ENCODE results near the gene RCOR1. TPM values are rescaled to one million over a fixed set of nuclear protein-coding genes. Genes with fewer than 3 reads are reported as not detected.

RCOR1 gene
- total and polyA plus RNA-seq, 10 donors: 3.7 to 30.6 (median 21.1) TPM

DNA sequence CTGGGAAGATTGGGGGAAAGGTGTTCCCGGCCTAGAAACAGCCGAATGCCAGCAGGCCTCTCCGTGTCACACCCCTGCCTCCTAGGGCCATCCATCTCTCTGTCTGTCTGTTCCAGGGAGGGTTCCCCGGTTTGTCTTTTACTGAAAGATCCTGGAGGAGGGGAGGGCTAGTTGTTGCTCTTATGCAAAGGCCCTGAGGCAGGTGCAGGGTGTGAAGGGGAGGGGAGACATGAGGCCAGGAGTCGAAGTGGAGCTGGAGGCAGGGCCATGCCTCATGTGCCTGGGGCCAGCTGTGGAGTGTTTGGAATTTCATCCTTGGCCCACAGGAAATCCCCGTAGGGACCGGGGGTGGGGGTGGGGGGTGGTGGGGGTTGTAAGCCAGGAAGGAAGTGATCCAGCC is 8.7 kb upstream of the RCOR1 start:
- no peak overlapping the region for H3K4me3 ChIP-seq
- DNase-seq: no peak
- TF ChIP-seq POLR2A (IDR thresholded peaks at IDR 0.05) (no peak), POLR2AphosphoS5 (IDR thresholded peaks at IDR 0.05) (no peak)
- TF ChIP-seq, protein P1, sequence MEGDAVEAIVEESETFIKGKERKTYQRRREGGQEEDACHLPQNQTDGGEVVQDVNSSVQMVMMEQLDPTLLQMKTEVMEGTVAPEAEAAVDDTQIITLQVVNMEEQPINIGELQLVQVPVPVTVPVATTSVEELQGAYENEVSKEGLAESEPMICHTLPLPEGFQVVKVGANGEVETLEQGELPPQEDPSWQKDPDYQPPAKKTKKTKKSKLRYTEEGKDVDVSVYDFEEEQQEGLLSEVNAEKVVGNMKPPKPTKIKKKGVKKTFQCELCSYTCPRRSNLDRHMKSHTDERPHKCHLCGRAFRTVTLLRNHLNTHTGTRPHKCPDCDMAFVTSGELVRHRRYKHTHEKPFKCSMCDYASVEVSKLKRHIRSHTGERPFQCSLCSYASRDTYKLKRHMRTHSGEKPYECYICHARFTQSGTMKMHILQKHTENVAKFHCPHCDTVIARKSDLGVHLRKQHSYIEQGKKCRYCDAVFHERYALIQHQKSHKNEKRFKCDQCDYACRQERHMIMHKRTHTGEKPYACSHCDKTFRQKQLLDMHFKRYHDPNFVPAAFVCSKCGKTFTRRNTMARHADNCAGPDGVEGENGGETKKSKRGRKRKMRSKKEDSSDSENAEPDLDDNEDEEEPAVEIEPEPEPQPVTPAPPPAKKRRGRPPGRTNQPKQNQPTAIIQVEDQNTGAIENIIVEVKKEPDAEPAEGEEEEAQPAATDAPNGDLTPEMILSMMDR (IDR thresholded peaks at IDR 0.05 in 8 of 11, conservative IDR thresholded peaks at IDR 0.05 in 3 of 11): no peak
- H3K27me3 ChIP-seq (replicated peaks in 1 of 7): no peaks in the 10 kb centered on the region
- intact Hi-C loops (cut with DNase I; ENCODE audit: low total_unique reads): no loop called here
- 54 to 69% (median 58%) methylated on average over 6 to 7 of the region's 7 CpGs for WGBS, 5 donors
- H3K36me3 ChIP-seq: no peaks in the 10 kb centered on the region
- H3K9me3 ChIP-seq: no peaks in the 10 kb centered on the region
- H3K4me1 ChIP-seq: peaks cover 0 to 10% (median 0%) of the 10 kb centered on the region in 6 donors
- H3K27ac ChIP-seq: no peak overlapping the region

DNA sequence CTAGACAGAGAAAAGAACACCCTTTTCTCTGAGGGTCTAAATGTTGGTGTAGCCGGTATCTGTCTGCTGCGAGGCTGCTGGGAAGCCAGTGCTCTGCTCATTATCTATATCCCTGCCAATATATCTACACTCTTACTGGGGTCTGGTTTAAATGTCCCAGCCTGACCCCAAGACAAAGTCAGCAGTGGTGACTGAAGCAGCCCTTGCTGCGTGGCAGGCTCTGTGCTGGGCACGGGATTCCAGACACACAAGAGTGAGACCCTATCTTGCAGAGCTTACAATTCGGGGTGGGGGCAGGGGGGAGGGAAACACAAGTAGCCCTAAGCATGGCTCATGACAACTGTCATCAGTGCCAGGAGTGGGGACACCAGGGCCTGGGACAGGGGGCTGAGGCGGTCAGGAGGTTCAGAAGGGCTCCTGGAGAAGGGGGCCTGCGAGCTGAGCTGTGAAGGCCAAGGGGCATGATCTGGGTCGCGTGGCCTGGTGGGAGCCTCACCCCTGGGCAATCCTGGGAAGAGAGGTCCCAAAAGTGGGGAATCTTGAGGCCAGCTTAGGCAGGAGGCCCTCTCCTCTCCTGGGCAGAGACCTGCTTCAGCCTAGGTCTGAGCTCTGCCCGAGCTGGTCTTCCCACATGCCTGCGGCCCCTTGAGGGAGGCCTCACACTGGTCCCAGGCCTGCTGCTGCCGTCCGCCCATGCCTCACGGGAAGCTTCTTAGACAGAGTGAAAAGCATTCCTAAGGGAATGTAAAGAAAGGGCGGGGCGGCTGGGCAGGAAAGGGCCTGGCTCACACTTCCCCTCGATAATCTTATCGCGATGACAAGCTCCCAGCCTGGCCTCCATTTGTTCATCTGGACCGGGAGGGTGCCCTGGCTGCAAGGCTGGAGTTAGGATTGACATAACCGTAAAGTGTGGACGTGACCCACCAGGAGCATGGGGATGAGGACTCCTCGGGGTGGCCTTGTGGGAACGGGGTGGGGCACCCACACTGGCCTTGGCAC is 7.3 kb upstream of the RCOR1 start:
- 71 to 85% (median 78%) methylated on average over 23 to 24 of the region's 24 CpGs for WGBS, 5 donors
- intact Hi-C loops (cut with DNase I; ENCODE audit: low total_unique reads): no loop called here

DNA sequence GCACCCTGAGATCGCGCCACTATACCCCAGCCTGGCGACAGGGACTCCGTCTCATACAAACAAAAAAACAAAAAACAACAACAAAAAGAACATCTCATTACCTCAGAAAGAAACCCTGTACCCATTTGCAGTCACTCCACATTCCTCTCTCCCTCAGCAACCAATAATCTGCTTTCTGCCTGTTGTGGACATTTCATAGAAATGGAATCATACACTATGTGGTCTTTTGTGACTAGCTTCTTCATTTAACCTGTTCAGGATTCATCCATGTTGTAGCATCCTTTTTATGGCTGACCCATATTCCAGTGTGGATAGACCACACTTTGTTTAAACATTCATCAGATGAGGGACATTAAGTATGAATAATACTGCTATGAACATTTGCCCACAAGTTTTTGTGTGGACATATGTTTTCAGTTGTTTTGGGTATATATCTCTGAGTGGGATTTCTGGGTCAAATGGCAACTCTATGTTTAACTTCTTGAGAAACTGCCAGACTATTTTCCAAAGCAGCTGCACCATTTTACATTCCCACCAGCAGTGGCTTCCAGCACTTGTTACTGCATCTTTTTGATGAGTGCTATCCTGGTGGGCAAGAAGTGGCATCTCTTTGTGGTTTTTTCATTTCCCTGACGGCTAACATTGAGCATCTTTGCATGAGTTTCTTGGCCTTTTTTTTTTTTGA is 5.9 kb upstream of the RCOR1 start:
- DNase-seq: no peak
- intact Hi-C loops (cut with DNase I; ENCODE audit: low total_unique reads): no loop called here
- TF ChIP-seq, protein P1 (IDR thresholded peaks at IDR 0.05 in 8 of 11, conservative IDR thresholded peaks at IDR 0.05 in 3 of 11): no peak
- TF ChIP-seq POLR2A (IDR thresholded peaks at IDR 0.05): no peak
- no peak for TF ChIP-seq POLR2AphosphoS5 (IDR thresholded peaks at IDR 0.05)
- Histone ChIP-seq H3K36me3 (no peaks in the 10 kb centered on the region), H3K27ac (no peak overlapping the region), H3K27me3 (replicated peaks in 1 of 7) (no peaks in the 10 kb centered on the region), H3K4me1 (peaks cover 0 to 15% (median 10%) of the 10 kb centered on the region in 6 donors), H3K4me3 (no peak overlapping the region), H3K9me3 (no peaks in the 10 kb centered on the region)
- WGBS, 5 donors: 79 to 83% (median 82%) methylated on average over 5 of the region's 5 CpGs

More for the DNA sequence above, 7.3 kb upstream of the RCOR1 start:
- Histone ChIP-seq H3K4me3 (no peak overlapping the region), H3K4me1 (peaks cover 0 to 1% (median 0%) of the 10 kb centered on the region in 6 donors), H3K27me3 (replicated peaks in 1 of 7) (no peaks in the 10 kb centered on the region), H3K9me3 (no peaks in the 10 kb centered on the region), H3K36me3 (no peaks in the 10 kb centered on the region), H3K27ac (no peak overlapping the region)
- no peak for DNase-seq
- no peak for TF ChIP-seq POLR2A (IDR thresholded peaks at IDR 0.05)
- TF ChIP-seq POLR2AphosphoS5 (IDR thresholded peaks at IDR 0.05): no peak

DNA sequence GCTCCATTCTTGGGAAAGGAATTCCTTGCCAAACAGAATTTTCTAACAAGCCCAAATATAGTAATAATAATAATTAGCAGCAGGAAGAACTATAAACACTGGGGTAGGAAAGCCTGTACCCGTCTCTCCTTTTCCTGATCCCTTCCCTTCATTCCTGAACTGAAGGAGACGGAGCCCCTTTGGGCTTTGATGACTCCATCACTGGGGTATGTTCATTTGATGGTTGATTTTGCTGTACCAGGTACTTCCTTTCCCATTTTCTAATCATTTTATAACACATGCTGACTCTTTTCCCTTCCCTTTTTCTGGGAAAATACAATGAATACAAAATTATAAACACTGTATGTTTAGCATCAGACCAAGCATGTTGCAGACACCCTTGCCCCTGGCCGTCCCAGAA is 3.6 kb upstream of the RCOR1 start:
- no peak overlapping the region for H3K27ac ChIP-seq
- H3K27me3 ChIP-seq (replicated peaks in 1 of 7): no peaks in the 10 kb centered on the region
- no peaks in the 10 kb centered on the region for H3K9me3 ChIP-seq
- H3K4me1 ChIP-seq: peaks cover 0 to 21% (median 15%) of the 10 kb centered on the region in 6 donors
- intact Hi-C loops (cut with DNase I; ENCODE audit: low total_unique reads): no loop called here
- WGBS, 5 donors: 74 to 96% (median 86%) methylated on average over 3 of the region's 3 CpGs
- DNase-seq: no peak
- H3K4me3 ChIP-seq: no peak overlapping the region
- TF ChIP-seq POLR2A (IDR thresholded peaks at IDR 0.05) (no peak), POLR2AphosphoS5 (IDR thresholded peaks at IDR 0.05) (no peak)
- TF ChIP-seq, protein P1 (IDR thresholded peaks at IDR 0.05 in 8 of 11, conservative IDR thresholded peaks at IDR 0.05 in 3 of 11): no peak
- H3K36me3 ChIP-seq: no peaks in the 10 kb centered on the region
